H9 (cell line): ENCODE data around the gene GOLGA3. TPM values are rescaled to one million over a fixed set of nuclear protein-coding genes. Genes with fewer than 3 reads are reported as not detected.

Experiments
- DNase-seq: peaks from one replicate; pipeline ENCODE4 v3.0.0-alpha.2; 2017
- H2AFZ ChIP-seq: one replicate; pipeline ENCODE4 v1.6.1; 2013; ENCODE audit warnings: mild to moderate bottlenecking, low read length, control low read depth, moderate library complexity
- H2AK5ac ChIP-seq: 2 replicates; pipeline ENCODE4 v1.6.1; 2013; ENCODE audit warnings: low read length, control low read depth, mixed read lengths; ENCODE audit not compliant: insufficient read length
- H2BK120ac ChIP-seq: one replicate; pipeline ENCODE4 v1.6.1; 2013; ENCODE audit warnings: low read depth, mild to moderate bottlenecking, low read length, control low read depth, inconsistent platforms; ENCODE audit not compliant: poor library complexity, severe bottlenecking
- H2BK12ac ChIP-seq: 2 replicates; pipeline ENCODE4 v1.6.1; 2013; ENCODE audit warnings: low read length, control low read depth, mixed read lengths, low read depth; ENCODE audit not compliant: insufficient read length
- H2BK15ac ChIP-seq: 2 replicates; pipeline ENCODE4 v1.6.1; 2013; ENCODE audit warnings: low read depth, low read length, control low read depth
- H2BK20ac ChIP-seq: one replicate; pipeline ENCODE4 v1.6.1; 2013; ENCODE audit warnings: low read depth, mild to moderate bottlenecking, low read length, control low read depth, inconsistent platforms; ENCODE audit not compliant: poor library complexity, severe bottlenecking
- H2BK5ac ChIP-seq: 2 replicates; pipeline ENCODE4 v1.6.1; 2013; ENCODE audit warnings: low read length, control low read depth, mixed read lengths; ENCODE audit not compliant: insufficient read length
- H3K14ac ChIP-seq: 2 replicates; pipeline ENCODE4 v1.6.1; 2013; ENCODE audit warnings: low read length, control low read depth; ENCODE audit not compliant: insufficient read depth
- H3K18ac ChIP-seq: 2 replicates; pipeline ENCODE4 v1.6.1; 2013; ENCODE audit warnings: low read depth, mild to moderate bottlenecking, mixed read lengths, low read length, control low read depth; ENCODE audit not compliant: insufficient read length
- H3K23ac ChIP-seq: 2 replicates; pipeline ENCODE4 v1.6.1; 2013; ENCODE audit warnings: low read length, control low read depth, mixed read lengths, low read depth; ENCODE audit not compliant: insufficient read length
- H3K23me2 ChIP-seq: 2 replicates; pipeline ENCODE4 v1.6.1; 2013; ENCODE audit warnings: low read depth, mild to moderate bottlenecking, mixed read lengths, low read length, control low read depth; ENCODE audit not compliant: insufficient read length, poor library complexity, severe bottlenecking
- H3K27ac ChIP-seq: 2 replicates; pipeline ENCODE4 v1.5.1; 2013; ENCODE audit warnings: low read length, control low read depth, mixed read lengths, low read depth; ENCODE audit not compliant: insufficient read length
- H3K27me3 ChIP-seq: 2 replicates; pipeline ENCODE4 v1.6.1; 2013; ENCODE audit warnings: low read length, control low read depth, inconsistent platforms; ENCODE audit not compliant: insufficient read depth
- H3K4ac ChIP-seq: 2 replicates; pipeline ENCODE4 v1.6.1; 2013; ENCODE audit warnings: low read depth, mild to moderate bottlenecking, control low read depth, inconsistent platforms, low read length, moderate library complexity
- H3K4me1 ChIP-seq: 2 replicates; pipeline ENCODE4 v1.6.1; 2013; ENCODE audit warnings: low read length, control low read depth, inconsistent platforms; ENCODE audit not compliant: insufficient read depth
- H3K4me2 ChIP-seq: 2 replicates; pipeline ENCODE4 v1.6.1; 2013; ENCODE audit warnings: low read length, control low read depth, mixed read lengths; ENCODE audit not compliant: insufficient read length, insufficient read depth
- H3K56ac ChIP-seq: 2 replicates; pipeline ENCODE4 v1.6.1; 2013; ENCODE audit warnings: low read depth, mild to moderate bottlenecking, mixed read lengths, low read length, control low read depth; ENCODE audit not compliant: insufficient read length
- H3K79me1 ChIP-seq: 2 replicates; pipeline ENCODE4 v1.6.1; 2013; ENCODE audit warnings: low read depth, mild to moderate bottlenecking, moderate library complexity, low read length, control low read depth, inconsistent platforms; ENCODE audit not compliant: insufficient read depth, poor library complexity, severe bottlenecking
- H3K79me2 ChIP-seq: 2 replicates; pipeline ENCODE4 v1.6.1; 2013; ENCODE audit warnings: low read length, control low read depth, inconsistent platforms; ENCODE audit not compliant: insufficient read depth
- H3K9ac ChIP-seq: 2 replicates; pipeline ENCODE4 v1.6.1; 2013; ENCODE audit warnings: low read length, control low read depth, mixed read lengths; ENCODE audit not compliant: insufficient read length; ENCODE audit errors: extremely low read depth
- H3K9me3 ChIP-seq: one replicate; pipeline ENCODE4 v1.6.1; 2013; ENCODE audit warnings: low read depth, low read length, inconsistent platforms; ENCODE audit not compliant: control insufficient read depth
- H3T11ph ChIP-seq: one replicate; pipeline ENCODE4 v1.6.1; 2013; ENCODE audit warnings: mild to moderate bottlenecking, low read length, control low read depth, inconsistent platforms
- H4K20me1 ChIP-seq: one replicate; pipeline ENCODE4 v1.6.1; 2013; ENCODE audit not compliant: control insufficient read depth, insufficient read length, insufficient read depth
- H4K5ac ChIP-seq: 2 replicates; pipeline ENCODE4 v1.6.1; 2013; ENCODE audit warnings: low read depth, mild to moderate bottlenecking, mixed read lengths, low read length, control low read depth; ENCODE audit not compliant: insufficient read length
- H4K8ac ChIP-seq: replicated peaks from 2 replicates; pipeline ENCODE4 v1.6.1; 2013; ENCODE audit warnings: low read length, control low read depth, mixed read lengths, low read depth; ENCODE audit not compliant: insufficient read length
- H4K91ac ChIP-seq: 2 replicates; pipeline ENCODE4 v1.6.1; 2013; ENCODE audit warnings: low read depth, mild to moderate bottlenecking, moderate library complexity, mixed read lengths, low read length, control low read depth; ENCODE audit not compliant: insufficient read length
- H3K27ac Mint-ChIP-seq, 3 experiments: 2 replicates in 2 of 3; 3 replicates in 1 of 3; pipeline ENCODE4 v1.8.0; 2020 to 2021; ENCODE audit warnings: mixed read lengths in 3 of 3, mild to moderate bottlenecking in 1 of 3, moderate library complexity in 1 of 3
- H3K27me3 Mint-ChIP-seq: 2 replicates; pipeline ENCODE4 v1.8.0; 2021; ENCODE audit warnings: low read depth, mild to moderate bottlenecking, moderate library complexity, mixed read lengths
- H3K36me3 Mint-ChIP-seq, 3 experiments: 2 replicates in 2 of 3; 3 replicates in 1 of 3; pipeline ENCODE4 v1.8.0; 2020 to 2021; ENCODE audit warnings: low read depth in 3 of 3, mixed read lengths in 3 of 3; ENCODE audit not compliant: insufficient read depth in 1 of 3
- H3K4me1 Mint-ChIP-seq, 2 experiments: 2 replicates each; pipeline ENCODE4 v1.8.0; 2020; ENCODE audit warnings: mixed read lengths in 2 of 2
- H3K4me3 Mint-ChIP-seq, 2 experiments: 2 replicates in 1 of 2; 3 replicates in 1 of 2; pipeline ENCODE4 v1.8.0; 2020 to 2021; ENCODE audit warnings: mild to moderate bottlenecking in 2 of 2, mixed read lengths in 2 of 2, moderate library complexity in 1 of 2
- H3K9me3 Mint-ChIP-seq, 2 experiments: 2 replicates in 1 of 2; 3 replicates in 1 of 2; pipeline ENCODE4 v1.8.0; 2020; ENCODE audit warnings: mild to moderate bottlenecking in 2 of 2, mixed read lengths in 2 of 2, moderate library complexity in 1 of 2
- CTCF ChIP-seq: fragments of 200-600 bp; sonication (generic); conservative IDR thresholded peaks from 3 replicates; pipeline ENCODE4 v1.8.0; 2021; ENCODE audit warnings: antibody characterized with exemption, mild to moderate bottlenecking
- WGBS: extraction: QIAGEN DNeasy Blood & Tissue Kit; methylation state at CpG from one replicate; pipeline ENCODE4 v1.1.7; 2013; ENCODE audit warnings: missing lambda C conversion rate, low lambda C conversion rate, mixed read lengths; ENCODE audit not compliant: insufficient read length; ENCODE audit errors: extremely low coverage; 5-methylcytosine and 5-hydroxymethylcytosine counted together
- total RNA-seq: library from RNA; stranded (reverse); gene quantifications from 2 replicates; pipeline ENCODE4 v1.2.1, GENCODE V29; 2021

The GOLGA3 gene
- total RNA-seq, 1 experiment from 2014 or later, result 40.1 TPM

DNA sequence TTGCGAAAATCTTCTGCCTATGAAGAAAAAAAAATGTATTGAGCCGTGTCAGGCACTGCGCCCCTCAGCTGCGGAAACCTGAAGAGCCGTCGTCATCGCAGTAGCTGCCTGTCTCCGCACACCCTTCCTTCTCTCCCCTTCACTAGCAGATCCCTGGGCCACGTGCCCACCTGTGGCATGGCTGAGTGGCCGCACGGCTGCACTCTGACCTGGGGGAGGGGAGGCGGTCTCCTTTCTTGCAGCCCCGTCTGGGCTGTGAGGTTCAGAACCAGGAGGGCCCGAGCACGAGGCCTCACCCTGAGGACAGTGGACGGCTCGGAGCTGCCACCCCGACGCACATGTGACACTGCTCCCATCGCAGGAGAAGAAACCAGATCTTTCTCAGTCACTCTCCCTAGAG is 93.2 kb downstream of the GOLGA3 start:
- no peaks in the 10 kb centered on the region for H3K4me1 Mint-ChIP-seq
- Histone ChIP-seq H2AFZ (no peak overlapping the region), H3K9ac (no peak overlapping the region), H2BK15ac (no peak overlapping the region), H3K27ac (no peak overlapping the region), H3K23ac (no peak overlapping the region), H3K79me2 (no peaks in the 10 kb centered on the region), H4K5ac (no peak overlapping the region), H3K14ac (no peak overlapping the region), H2BK5ac (no peak overlapping the region), H2BK120ac (no peak overlapping the region), H3K27me3 (no peaks in the 10 kb centered on the region), H3K79me1 (no peaks in the 10 kb centered on the region), H4K20me1 (no peaks in the 10 kb centered on the region), H3K18ac (no peak overlapping the region), H2BK20ac (no peak overlapping the region), H3K23me2 (no peaks in the 10 kb centered on the region), H3K4me2 (no peak overlapping the region), H3T11ph (no peak overlapping the region), H2BK12ac (no peak overlapping the region), H4K91ac (no peak overlapping the region), H3K4ac (no peak overlapping the region), H3K9me3 (no peaks in the 10 kb centered on the region), H3K56ac (no peak overlapping the region), H4K8ac (no peak overlapping the region), H3K4me1 (no peaks in the 10 kb centered on the region), H2AK5ac (no peak overlapping the region)
- H3K27ac Mint-ChIP-seq, result no peak overlapping the region; a peak in 1 of 7 replicates
- H3K36me3 Mint-ChIP-seq, result peaks cover 71 to 96% (median 93%) of the 10 kb centered on the region in 3 experiments
- no peaks in the 10 kb centered on the region for H3K9me3 Mint-ChIP-seq
- WGBS, result no CpG with 5 or more reads among the region's 20 CpGs
- H3K4me3 Mint-ChIP-seq, result no peak overlapping the region
- TF ChIP-seq CTCF, result no peak
- no peaks in the 10 kb centered on the region for H3K27me3 Mint-ChIP-seq
- no peak for DNase-seq
